GM18505 (cell line): Measurements from ENCODE around the gene RIN1.
"Not testable (repeated sequence)": the region's sequence is repeated elsewhere in the genome, so short reads cannot be mapped to it uniquely, and the experiment has no call there.

Experiments
- ATAC-seq: cut with Tn5 transposase; IDR thresholded peaks from one replicate; pipeline ENCODE4 v1.9.1; 2021; ENCODE audit not compliant: unreplicated experiment
- POLR2A ChIP-seq: IDR thresholded peaks from 4 replicates; pipeline ENCODE4 v1.6.1; 2011; ENCODE audit warnings: borderline replicate concordance; ENCODE audit not compliant: insufficient read depth, insufficient read length; ENCODE audit errors: extremely low read depth

The RIN1 gene, protein sequence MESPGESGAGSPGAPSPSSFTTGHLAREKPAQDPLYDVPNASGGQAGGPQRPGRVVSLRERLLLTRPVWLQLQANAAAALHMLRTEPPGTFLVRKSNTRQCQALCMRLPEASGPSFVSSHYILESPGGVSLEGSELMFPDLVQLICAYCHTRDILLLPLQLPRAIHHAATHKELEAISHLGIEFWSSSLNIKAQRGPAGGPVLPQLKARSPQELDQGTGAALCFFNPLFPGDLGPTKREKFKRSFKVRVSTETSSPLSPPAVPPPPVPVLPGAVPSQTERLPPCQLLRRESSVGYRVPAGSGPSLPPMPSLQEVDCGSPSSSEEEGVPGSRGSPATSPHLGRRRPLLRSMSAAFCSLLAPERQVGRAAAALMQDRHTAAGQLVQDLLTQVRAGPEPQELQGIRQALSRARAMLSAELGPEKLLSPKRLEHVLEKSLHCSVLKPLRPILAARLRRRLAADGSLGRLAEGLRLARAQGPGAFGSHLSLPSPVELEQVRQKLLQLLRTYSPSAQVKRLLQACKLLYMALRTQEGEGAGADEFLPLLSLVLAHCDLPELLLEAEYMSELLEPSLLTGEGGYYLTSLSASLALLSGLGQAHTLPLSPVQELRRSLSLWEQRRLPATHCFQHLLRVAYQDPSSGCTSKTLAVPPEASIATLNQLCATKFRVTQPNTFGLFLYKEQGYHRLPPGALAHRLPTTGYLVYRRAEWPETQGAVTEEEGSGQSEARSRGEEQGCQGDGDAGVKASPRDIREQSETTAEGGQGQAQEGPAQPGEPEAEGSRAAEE

DNA sequence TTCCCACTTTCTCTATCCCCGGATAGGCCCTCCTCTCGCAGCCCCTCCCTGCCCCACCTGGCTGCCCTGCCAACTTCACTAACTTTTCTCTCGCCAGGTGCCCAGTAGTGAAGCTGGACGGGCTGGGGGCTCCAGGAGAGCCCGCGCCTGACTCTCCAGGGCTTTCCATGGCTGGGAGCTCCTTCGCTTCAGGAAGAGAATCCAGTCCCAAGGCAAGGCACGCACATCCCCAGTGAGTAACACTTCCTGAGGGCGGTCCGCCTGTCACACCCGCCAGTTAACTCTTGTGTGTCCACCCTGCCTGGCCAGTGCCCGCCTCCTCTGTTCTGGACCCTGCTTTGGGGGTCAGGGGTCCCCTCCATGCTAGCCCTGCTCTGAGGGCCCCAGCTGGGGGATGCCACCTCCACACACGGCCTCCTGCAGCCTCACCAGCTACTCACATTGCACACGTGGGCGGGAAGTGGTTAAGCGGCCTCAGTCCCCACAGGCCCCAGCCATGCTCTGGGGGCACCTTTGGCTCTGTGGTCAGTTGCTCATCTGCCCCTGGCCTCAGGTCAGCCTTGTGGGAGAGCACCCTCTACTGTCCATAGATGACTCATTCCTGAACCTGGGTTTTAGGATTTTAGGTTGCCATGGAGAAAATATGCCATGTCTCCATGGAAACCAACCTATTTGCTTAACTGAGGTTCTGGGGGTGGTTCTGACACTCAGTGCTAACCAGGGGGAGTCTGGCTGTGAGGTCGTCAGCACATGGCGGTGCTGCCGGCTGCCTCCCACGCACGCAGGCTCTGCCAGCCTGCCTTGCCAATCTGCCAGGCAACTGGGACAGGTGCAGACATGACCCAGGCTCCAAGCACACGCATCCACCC, at the start of gene RIN1:
Gene RIN1 (minus strand): TSS at position 201 of the 869 bp plus-strand sequence. CDS start 32 bp downstream, at position 169.
- ATAC-seq, result no peak

DNA sequence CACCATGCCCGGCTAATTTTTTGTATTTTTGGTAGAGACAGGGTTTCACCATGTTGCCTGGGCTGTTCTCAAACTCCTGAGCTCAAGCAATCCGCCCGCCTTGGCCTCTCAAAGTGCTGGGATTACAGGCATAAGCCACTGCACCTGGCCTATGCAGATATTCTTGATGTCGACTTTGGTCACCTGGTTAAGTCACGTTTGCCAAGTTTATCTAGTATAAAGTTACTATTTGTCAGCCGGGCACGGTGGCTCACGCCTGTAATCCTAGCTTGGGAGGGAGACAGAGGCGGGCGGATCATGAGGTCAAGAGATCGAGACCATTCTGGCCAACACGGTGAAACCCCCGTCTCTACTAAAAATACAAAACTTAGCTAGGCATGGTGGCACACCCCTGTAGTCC, 48.1 kb upstream of the RIN1 start:
- not testable (repeated sequence) for ATAC-seq

More for the DNA sequence above, at the start of gene RIN1:
- no peak for TF ChIP-seq POLR2A

DNA sequence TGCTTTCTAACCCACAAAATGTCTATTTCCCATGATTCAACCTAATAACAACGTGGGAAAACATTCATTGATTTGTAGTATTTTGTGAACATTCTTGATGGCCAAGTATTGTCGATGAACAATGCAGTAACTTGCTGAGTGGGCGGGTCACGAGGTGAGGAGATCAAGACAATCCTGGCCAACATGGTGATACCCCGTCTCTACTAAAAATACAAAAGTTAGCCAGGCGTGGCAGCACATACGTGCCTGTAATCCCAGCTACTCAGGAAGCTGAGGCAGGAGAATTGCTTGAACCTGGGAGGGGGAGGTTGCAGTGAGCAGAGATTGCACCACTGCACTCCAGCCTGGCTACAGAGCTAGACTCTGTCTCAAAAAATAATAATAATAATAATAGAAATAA, 44.0 kb upstream of the RIN1 start:
- ATAC-seq, result not testable (repeated sequence)

DNA sequence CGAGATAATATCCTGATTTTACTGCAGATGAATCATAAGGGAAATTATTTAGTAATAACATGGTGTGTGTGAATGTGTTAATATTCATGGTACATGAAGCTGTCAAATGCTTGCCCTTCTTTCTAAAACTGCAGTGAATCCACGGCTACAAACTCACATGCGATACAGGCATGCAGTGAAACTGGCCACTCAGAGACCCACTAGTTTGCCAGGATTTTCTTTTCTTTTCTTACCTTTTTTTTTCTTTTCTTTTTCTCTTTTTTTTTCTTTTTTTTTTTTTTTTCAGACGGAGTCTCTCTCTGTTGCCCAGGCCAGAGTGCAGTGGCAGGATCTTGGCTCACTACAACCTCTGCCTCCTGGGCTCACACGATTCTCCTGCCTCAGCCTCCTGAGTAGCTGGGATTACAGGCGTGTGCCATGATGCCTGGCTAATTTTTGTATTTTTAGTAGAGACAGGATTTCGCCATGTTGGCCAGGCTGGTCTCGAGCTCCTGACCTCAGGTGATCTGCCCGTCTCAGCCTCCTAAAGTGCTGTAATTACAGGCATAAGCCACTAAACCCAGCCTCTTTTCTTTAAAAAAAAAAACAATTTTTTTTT, 37.6 kb upstream of the RIN1 start:
- ATAC-seq, result not testable (repeated sequence)

- ATAC-seq, result no peak
- no peak for TF ChIP-seq POLR2A
Measured at GRCh38 chr11:66373265-66373664, 37.0 kb upstream of the RIN1 start.

- TF ChIP-seq POLR2A, result peak; percentile 46
- ATAC-seq, result peak; percentile 64
Measured at GRCh38 chr11:66371627-66372415, 35.6 kb upstream of the RIN1 start, which contains the start of gene SLC29A2. Gene SLC29A2, minus strand, starts transcription at chr11:66371760. Its CDS starts 169 bp downstream, at chr11:66371591.

DNA sequence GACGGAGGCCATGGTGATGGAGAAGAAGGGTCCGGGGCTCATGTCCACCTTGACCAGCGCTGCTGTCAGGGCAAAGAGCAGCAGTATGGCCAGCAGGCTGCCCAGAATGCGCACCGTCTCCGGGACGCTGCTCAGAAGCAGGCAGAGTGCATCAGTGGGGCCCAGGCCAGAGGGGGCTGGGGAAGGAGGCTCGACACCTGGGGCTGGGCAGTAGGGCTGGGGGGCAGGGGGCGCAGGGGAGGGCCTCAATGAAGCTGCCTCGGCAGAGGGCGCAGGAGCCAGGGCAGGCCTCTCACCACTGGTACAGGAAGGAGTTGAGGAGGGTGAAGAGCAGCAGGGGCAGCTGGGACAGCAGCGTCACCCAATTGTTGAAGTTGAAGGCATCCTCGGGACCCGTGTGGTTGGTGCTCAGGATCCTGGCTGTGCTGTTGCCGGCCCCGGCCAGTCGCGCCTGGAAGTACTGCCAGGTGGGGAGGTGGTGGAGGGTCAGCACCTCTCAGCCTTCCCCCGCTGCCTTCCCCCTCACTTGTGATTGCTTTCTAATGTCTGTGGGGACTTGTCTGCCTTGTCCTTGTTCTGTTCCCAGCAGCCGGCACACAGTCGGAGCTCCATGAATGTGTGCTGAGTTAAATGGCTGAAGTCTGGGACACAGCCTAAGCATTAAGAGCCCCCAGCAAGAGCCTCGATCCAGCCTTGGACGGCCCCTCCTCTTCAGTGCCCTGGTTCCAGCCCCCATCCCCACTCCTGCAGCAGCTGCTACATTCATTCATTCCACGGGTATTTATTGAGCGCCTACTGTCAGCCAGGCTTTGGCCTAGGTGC, 33.0 kb upstream of the RIN1 start:
- no peak for ATAC-seq
- TF ChIP-seq POLR2A, result no peak

- TF ChIP-seq POLR2A, result no peak
- ATAC-seq, result no peak
Measured at GRCh38 chr11:66368484-66368883, 32.2 kb upstream of the RIN1 start.

DNA sequence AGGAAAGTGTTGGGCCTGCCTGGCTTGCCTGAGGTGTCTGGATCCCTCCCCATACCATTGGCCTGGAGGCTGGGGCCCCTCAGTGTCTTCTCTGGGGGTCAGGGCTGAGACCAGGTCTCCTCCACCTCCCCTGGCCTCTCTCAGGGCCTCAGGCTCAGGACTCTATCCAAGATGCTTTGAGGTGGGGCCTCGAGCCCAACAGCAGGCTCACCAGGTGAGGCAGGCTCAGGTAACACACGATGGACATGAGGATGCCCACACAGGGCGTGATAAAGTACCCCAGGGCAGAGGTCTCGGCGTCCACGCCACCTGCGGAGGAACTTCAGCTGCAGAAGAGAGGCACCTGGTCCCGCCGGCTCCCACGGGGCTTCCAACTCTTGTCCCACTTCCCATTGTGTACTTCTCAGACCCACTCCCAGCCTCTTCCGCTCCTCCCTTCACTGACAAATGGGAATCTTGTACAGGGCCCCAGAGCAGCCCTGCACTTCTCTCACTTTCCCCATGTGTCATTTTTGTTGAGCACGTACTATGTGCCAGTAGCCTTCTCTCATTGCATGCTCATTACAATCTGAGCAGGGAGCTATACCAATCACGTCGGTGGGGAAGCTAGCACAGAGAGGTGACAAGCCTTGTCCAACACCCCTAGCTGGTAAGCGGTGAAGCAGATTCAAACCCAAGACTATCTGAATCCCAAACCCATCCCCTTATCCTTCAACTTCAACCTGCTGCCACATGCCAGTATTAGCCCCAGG, 31.5 kb upstream of the RIN1 start:
- no peak for TF ChIP-seq POLR2A
- ATAC-seq, result no peak

- no peak for TF ChIP-seq POLR2A
- ATAC-seq, result no peak
Measured at GRCh38 chr11:66366844-66367477, 30.7 kb upstream of the RIN1 start.
